ENCODE measurements around the gene ZC2HC1B. TPM values are rescaled to one million over a fixed set of nuclear protein-coding genes. Genes with fewer than 3 reads are reported as not detected.

Gene ZC2HC1B
- total and polyA plus RNA-seq, 5 experiments from 2014 or later, result not detected

- Mint-ChIP-seq H3K4me3 (no peak overlapping the region), H3K9me3 (no peaks in the 10 kb centered on the region), H3K36me3 (peaks cover 0 to 2% (median 0%) of the 10 kb centered on the region in 3 donors), H3K4me1 (peaks cover 0 to 6% (median 0%) of the 10 kb centered on the region in 4 donors), H3K27ac (no peak overlapping the region), H3K27me3 (no peaks in the 10 kb centered on the region)
- DNase-seq (no peak), ATAC-seq (no peak)
- POLR2A ChIA-PET, result interaction anchor here (0.6 kb wide), 1 partner anchor 793 kb away, joined by 6 read pairs; no protein-coding TSS in a partner anchor
Measured at GRCh38 chr6:143961066-143961465, 96.8 kb downstream of the ZC2HC1B start.

DNA sequence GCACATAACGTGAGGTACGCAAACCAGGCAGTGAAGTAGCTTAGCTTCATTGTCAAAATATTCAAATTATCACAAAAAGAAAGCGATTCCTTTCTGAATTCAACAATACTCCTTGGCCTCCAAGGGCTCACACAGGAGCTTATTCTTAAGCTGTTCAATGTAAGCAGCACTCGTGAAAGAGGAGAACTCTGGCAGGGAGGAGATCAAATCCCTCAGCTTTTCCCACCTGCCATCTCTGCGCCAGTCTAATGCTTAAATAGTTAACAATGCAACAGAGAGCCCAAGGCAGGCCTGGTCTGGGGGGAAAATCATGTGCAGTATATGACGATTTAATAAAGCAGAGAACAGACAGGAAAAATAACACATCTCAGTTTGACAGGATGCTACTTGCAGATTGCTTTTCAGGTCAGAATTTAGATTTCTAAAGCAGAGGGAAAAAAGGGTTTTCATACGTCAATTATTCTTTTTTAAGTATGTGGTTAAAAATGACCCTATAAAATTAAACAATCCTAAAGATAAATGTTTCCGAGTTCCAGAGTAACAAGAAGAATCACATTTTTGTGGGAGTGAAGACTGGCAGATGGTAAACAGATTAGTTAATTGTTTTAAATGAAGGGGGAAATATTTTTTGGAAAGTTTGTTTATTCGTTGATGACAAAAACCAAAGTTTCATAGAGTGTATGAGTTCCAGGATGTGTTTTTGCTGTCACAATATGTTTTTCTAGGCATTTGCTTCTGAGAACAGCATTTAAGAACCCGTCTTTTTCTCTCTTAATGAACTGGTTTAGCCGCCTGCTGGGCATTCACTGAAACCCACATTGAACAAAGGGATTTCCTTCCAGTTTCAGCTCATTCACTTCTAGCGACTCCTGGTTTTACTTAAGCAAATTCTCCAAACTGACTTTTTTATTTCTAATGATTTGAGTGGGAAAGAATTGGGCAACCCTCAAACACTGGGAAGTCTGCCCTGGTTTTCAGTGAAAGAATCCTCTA lies 97.9 kb downstream of the ZC2HC1B start:
- Mint-ChIP-seq H3K4me1 (peaks cover 0 to 6% (median 0%) of the 10 kb centered on the region in 4 donors), H3K27me3 (no peaks in the 10 kb centered on the region), H3K36me3 (peaks cover 0 to 2% (median 0%) of the 10 kb centered on the region in 3 donors), H3K4me3 (no peak overlapping the region), H3K9me3 (no peaks in the 10 kb centered on the region), H3K27ac (peak overlapping the region in 1 of 10 donors; percentile 9)
- DNase-seq (no peak), ATAC-seq (no peak)
- POLR2A ChIA-PET, result no interaction called here

DNA sequence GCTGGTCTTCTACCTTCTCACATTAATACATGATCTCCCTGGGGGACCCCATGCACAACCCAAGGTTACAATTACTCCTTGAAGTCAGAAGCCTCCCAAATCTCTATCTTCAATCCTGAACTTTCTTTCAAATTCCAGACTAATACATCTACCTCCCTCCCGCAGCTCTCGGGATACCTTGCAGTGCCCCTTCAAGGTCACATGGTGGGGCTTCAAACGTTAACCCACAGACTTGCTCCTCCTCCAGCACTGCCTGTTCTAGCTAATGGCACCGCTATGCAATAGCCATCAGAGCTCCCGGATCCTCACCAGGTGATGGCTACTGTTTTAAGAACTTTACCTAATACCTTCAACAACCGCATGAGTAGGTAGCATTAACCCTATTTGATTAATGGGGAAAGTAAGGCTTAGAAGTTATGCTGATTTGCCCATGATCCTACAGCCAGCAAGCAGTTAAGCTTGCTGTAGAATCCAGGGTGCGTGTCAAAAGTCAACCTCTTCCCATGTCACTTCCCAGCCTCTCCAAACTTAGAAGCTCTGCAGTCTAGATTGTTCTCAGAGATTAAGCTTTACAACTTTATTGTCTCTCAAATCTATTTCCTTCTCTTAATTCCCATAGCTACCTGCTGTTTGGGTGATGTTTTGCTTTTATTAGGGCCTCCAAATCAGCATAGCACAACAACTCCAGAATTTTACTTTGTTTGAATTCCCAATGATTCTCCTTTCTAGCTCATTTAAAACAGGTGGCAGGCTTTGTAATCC lies 99.1 kb downstream of the ZC2HC1B start:
- H3K9me3 Mint-ChIP-seq, result no peaks in the 10 kb centered on the region
- H3K4me1 Mint-ChIP-seq, result peaks cover 0 to 6% (median 0%) of the 10 kb centered on the region in 4 donors
- no peak overlapping the region for H3K4me3 Mint-ChIP-seq
- no peak overlapping the region for H3K27ac Mint-ChIP-seq
- POLR2A ChIA-PET, result interaction anchor here (0.6 kb wide), 1 partner anchor 14 kb away, joined by 3 read pairs; no protein-coding TSS in a partner anchor
- ATAC-seq, result no peak
- DNase-seq, result no peak
- peaks cover 0 to 6% (median 0%) of the 10 kb centered on the region in 3 donors for H3K36me3 Mint-ChIP-seq
- H3K27me3 Mint-ChIP-seq, result no peaks in the 10 kb centered on the region

- Mint-ChIP-seq H3K9me3 (no peaks in the 10 kb centered on the region), H3K4me1 (peaks cover 0 to 6% (median 0%) of the 10 kb centered on the region in 4 donors), H3K4me3 (no peak overlapping the region), H3K36me3 (peaks cover 0 to 6% (median 0%) of the 10 kb centered on the region in 3 donors), H3K27ac (no peak overlapping the region), H3K27me3 (no peaks in the 10 kb centered on the region)
- ATAC-seq (no peak), DNase-seq (no peak)
- POLR2A ChIA-PET, result no interaction called here
Measured at GRCh38 chr6:143964674-143965081, 100.4 kb downstream of the ZC2HC1B start.

GRCh38 chr6:143965503-143966171 lies 101.4 kb downstream of the ZC2HC1B start:
- H3K36me3 Mint-ChIP-seq, result peaks cover 0 to 6% (median 0%) of the 10 kb centered on the region in 3 donors
- no peak overlapping the region for H3K27ac Mint-ChIP-seq
- peaks cover 0 to 6% (median 0%) of the 10 kb centered on the region in 4 donors for H3K4me1 Mint-ChIP-seq
- ATAC-seq (no peak), DNase-seq (no peak)
- POLR2A ChIA-PET, result no interaction called here
- H3K9me3 Mint-ChIP-seq, result no peaks in the 10 kb centered on the region
- no peak overlapping the region for H3K4me3 Mint-ChIP-seq
- no peaks in the 10 kb centered on the region for H3K27me3 Mint-ChIP-seq

- Mint-ChIP-seq H3K27ac (no peak overlapping the region), H3K27me3 (no peaks in the 10 kb centered on the region), H3K9me3 (no peaks in the 10 kb centered on the region), H3K4me1 (peaks cover 0 to 6% (median 0%) of the 10 kb centered on the region in 4 donors), H3K4me3 (no peak overlapping the region), H3K36me3 (peaks cover 0 to 6% (median 0%) of the 10 kb centered on the region in 3 donors)
- ATAC-seq (no peak), DNase-seq (no peak)
- POLR2A ChIA-PET, result no interaction called here
Measured at GRCh38 chr6:143966312-143966711, 102.0 kb downstream of the ZC2HC1B start.

DNA sequence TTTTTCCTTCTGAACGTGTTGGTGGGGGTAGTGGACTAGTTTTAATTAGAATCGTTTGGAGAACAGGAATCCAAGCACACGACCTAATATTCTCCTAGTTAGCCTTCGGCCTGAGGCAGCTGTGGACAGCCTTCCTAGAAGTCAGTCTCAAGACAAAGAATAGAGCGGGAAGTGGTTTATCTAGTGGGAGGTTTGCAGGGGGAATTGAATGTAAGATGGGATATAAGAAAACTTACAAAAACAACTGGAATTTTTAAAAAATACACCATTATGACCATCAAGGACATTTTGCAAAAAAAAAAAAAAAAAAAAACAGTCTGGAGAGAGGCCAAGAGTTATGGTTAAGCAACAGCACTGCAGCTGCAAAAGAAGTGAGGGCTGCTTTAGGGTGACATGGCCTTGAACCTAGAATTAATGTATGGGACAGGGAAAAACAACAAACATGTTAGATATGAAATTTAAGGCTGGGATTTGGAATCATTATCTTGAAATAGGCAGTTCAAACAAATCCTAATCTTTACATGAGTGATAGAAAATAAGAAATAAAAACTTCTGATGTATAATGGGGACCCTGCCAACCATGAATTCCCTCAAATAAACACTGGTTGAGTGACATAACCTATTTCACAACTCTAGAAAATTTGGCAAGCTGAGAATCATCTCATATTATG lies 103.6 kb downstream of the ZC2HC1B start:
- DNase-seq (no peak), ATAC-seq (no peak)
- POLR2A ChIA-PET, result no interaction called here
- H3K27me3 Mint-ChIP-seq, result no peaks in the 10 kb centered on the region
- no peaks in the 10 kb centered on the region for H3K9me3 Mint-ChIP-seq
- H3K36me3 Mint-ChIP-seq, result peaks cover 0 to 6% (median 0%) of the 10 kb centered on the region in 3 donors
- no peak overlapping the region for H3K27ac Mint-ChIP-seq
- H3K4me3 Mint-ChIP-seq, result no peak overlapping the region
- peaks cover 0 to 6% (median 0%) of the 10 kb centered on the region in 4 donors for H3K4me1 Mint-ChIP-seq

DNA sequence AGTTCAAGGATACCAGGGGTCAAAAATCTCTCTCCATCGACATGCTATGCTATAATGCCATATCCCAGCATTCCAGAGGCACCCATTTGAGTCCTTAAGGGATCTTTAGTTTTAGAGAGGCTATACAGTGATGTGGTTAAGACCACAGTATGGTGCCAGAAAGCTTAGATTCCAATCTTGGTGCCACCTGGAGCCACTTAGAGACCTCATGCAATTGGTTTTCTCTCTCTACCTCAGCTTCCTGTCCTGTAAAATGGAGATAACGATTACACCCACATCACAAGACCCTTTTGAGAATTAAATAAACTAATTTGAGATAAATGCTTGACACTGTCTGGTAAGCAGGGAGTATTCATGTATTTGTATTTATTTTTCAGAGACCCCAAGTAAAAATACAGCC lies 104.8 kb downstream of the ZC2HC1B start:
- peaks cover 0 to 6% (median 0%) of the 10 kb centered on the region in 4 donors for H3K4me1 Mint-ChIP-seq
- H3K27ac Mint-ChIP-seq, result no peak overlapping the region
- peaks cover 0 to 4% (median 0%) of the 10 kb centered on the region in 3 donors for H3K36me3 Mint-ChIP-seq
- peaks cover 0 to 1% (median 0%) of the 10 kb centered on the region in 5 donors for H3K27me3 Mint-ChIP-seq
- ATAC-seq (no peak), DNase-seq (no peak)
- H3K4me3 Mint-ChIP-seq, result no peak overlapping the region
- no peaks in the 10 kb centered on the region for H3K9me3 Mint-ChIP-seq
- POLR2A ChIA-PET, result no interaction called here

DNA sequence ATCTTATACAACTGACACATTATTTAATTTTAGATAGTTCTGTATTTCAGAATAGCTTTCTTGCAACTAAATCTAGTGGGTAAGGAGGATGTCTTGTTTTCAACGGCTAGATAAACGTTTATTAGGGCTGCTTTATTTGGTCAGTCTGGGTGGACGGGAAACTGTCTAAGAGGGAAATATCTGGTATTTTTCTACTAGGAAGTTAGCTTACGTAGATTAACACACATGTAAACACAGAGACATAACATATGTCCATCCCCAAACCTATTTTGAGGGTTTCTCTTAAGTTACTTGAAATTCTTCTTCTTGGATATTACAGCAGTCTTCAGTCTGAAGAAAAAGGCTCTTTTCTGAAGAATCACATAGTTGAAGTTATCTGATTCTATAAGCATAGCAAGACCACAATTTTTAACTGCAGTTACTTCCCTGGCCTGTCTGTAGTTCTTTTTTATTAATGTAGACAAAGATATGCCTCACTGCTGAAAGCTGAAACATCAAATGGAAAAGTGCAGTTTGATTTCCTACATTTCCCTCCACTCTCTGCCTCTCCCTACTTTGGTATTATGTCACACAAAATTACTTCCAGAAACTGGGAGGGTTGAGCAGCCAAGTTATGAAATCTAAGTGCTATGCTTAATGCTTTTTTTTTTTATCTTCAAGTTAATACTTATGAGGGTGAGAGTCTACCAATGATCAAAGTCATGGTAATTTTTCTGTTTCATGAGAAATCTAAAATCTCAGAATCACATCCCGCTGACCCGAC lies 106.4 kb downstream of the ZC2HC1B start:
- no peak overlapping the region for H3K27ac Mint-ChIP-seq
- DNase-seq (no peak), ATAC-seq (no peak)
- H3K4me1 Mint-ChIP-seq, result peaks cover 0 to 2% (median 0%) of the 10 kb centered on the region in 4 donors
- no peaks in the 10 kb centered on the region for H3K9me3 Mint-ChIP-seq
- no peak overlapping the region for H3K4me3 Mint-ChIP-seq
- POLR2A ChIA-PET, result no interaction called here
- H3K27me3 Mint-ChIP-seq, result peaks cover 0 to 1% (median 0%) of the 10 kb centered on the region in 5 donors
- H3K36me3 Mint-ChIP-seq, result peaks cover 0 to 4% (median 0%) of the 10 kb centered on the region in 3 donors

DNA sequence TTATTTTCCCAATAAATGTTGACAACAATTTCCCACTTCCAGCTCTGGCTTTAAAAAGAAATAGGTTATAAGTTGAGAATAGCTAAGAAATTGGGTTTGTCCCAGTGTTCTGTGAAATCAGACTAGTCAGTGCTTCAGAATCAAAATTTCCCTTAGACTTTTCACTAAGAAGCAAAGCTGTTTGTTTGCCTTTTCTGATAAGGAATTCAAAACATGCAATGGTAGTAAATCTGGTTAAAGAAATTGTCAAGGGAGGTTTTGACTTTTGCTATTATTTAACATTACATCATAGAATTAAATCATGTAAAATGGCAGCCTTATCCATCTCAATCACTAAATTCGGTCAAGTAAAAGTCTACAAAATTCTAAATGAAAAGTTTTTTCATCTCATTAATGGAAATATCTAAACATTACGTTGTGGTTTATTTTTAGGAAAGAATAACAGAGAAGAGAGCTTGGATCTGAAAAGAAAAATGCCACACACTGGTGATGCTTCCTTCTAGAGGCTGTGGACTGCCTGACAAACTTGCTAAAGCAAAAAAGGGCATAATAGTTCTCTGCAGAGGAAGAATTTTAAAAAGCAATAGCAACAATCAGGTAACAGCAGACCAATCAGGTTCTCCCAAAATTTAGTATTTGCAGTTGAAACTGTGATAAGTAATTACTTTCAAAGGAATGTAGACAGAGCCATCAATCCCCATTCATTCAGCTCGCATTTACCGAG lies 107.4 kb downstream of the ZC2HC1B start:
- no peak for DNase-seq
- H3K4me1 Mint-ChIP-seq, result peaks cover 0 to under 1% (median 0%) of the 10 kb centered on the region in 4 donors
- POLR2A ChIA-PET, result no interaction called here
- H3K27ac Mint-ChIP-seq, result no peak overlapping the region
- peaks cover 0 to 1% (median 0%) of the 10 kb centered on the region in 5 donors for H3K27me3 Mint-ChIP-seq
- no peak for ATAC-seq
- H3K9me3 Mint-ChIP-seq, result no peaks in the 10 kb centered on the region
- no peak overlapping the region for H3K4me3 Mint-ChIP-seq
- H3K36me3 Mint-ChIP-seq, result peaks cover 0 to 4% (median 0%) of the 10 kb centered on the region in 3 donors
